ENCODE data around the gene CBFA2T2.
"Not testable (repeated sequence)": the region's sequence is repeated elsewhere in the genome, so short reads cannot be mapped to it uniquely, and the experiment has no call there.

Gene CBFA2T2

DNA sequence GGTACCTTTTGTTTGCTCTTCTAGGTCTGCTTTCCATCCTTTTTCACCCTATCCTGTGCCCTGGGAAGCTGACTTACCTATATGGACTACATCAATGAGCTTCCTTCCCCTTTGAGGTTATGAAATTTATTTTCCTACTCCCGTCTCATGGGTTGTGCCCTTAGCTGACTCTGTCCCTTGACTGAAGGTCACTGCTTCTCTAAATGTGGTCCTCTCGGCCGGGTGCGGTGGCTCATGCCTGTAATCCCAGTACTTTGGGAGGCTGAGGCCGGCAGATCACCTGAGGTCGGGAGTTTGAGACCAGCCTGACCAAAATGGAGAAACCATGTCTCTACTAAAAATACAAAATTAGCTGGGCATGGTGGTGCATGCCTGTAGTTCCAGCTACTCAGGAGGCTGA is 6.9 kb downstream of the CBFA2T2 start:
- not testable (repeated sequence) for H2AK5ac ChIP-seq (ENCODE audit: low read length); H3K9me3 ChIP-seq (ENCODE audit: insufficient read depth, low read depth, low read length); H3K79me1 ChIP-seq (ENCODE audit: low read length); H4K91ac ChIP-seq (ENCODE audit: low read depth, low read length); H3K4me3 ChIP-seq (ENCODE audit: low read depth, low read length); H3K79me2 ChIP-seq (ENCODE audit: control insufficient read depth, insufficient read depth, low read length, poor library complexity); H3K14ac ChIP-seq (ENCODE audit: low read length); H3K18ac ChIP-seq (ENCODE audit: low read length); H4K12ac ChIP-seq (ENCODE audit: low read depth, low read length); H2BK12ac ChIP-seq (ENCODE audit: low read length); H3K9ac ChIP-seq (ENCODE audit: low read length); H3K23ac ChIP-seq (ENCODE audit: low read length); H3K27me3 ChIP-seq (ENCODE audit: insufficient read depth, low read length); H2BK120ac ChIP-seq (ENCODE audit: insufficient read depth, low read length, poor library complexity); DNase-seq; H4K8ac ChIP-seq (ENCODE audit: low read depth, low read length); H3K36me3 ChIP-seq (ENCODE audit: control insufficient read depth in 1 of 2, insufficient read depth in 2 of 2, low read length in 2 of 2); H3K27ac ChIP-seq (ENCODE audit: low read depth, low read length); H2BK5ac ChIP-seq (ENCODE audit: low read depth, low read length, poor library complexity); H3K4me1 ChIP-seq (ENCODE audit: control insufficient read depth in 1 of 2, insufficient read depth in 2 of 2, low read length in 2 of 2); H2AFZ ChIP-seq (ENCODE audit: insufficient read depth, low read length, poor library complexity); H3K4me2 ChIP-seq (ENCODE audit: low read length); H3K4ac ChIP-seq (ENCODE audit: low read depth, low read length)
- WGBS (ENCODE audit: extremely low coverage, insufficient coverage, insufficient read length), result no CpG with 5 or more reads among the region's 6 CpGs

DNA sequence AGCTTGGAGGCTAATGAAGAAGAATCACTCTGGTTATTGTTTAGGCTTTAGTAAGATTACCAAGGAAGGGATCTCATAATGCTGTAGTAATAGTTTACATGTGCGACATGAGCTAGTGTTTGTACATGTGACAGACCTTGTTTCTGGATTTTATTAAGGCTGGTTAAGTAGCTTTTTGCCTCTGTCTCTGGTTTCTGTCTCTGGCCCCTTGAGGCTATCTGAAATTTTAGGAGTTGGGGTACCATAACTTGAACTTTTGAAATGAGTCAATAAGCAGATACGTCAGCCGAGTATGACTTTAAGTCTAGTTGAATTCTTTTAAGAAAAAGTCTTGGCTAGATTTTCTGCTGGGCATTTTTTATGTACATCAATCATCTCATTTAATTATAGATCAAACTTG is 9.5 kb downstream of the CBFA2T2 start:
- Histone ChIP-seq H4K8ac (ENCODE audit: low read depth, low read length) (no peak overlapping the region), H3K27me3 (ENCODE audit: insufficient read depth, low read length) (no peaks in the 10 kb centered on the region), H3K4ac (ENCODE audit: low read depth, low read length) (no peak overlapping the region), H2BK5ac (ENCODE audit: low read depth, low read length, poor library complexity) (no peak overlapping the region), H3K79me2 (ENCODE audit: control insufficient read depth, insufficient read depth, low read length, poor library complexity) (no peaks in the 10 kb centered on the region), H3K4me3 (ENCODE audit: low read depth, low read length) (no peak overlapping the region), H3K4me2 (ENCODE audit: low read length) (no peak overlapping the region), H3K9me3 (ENCODE audit: insufficient read depth, low read depth, low read length) (no peaks in the 10 kb centered on the region), H3K9ac (ENCODE audit: low read length) (no peak overlapping the region), H2AK5ac (ENCODE audit: low read length) (no peak overlapping the region), H3K23ac (ENCODE audit: low read length) (no peak overlapping the region), H4K12ac (ENCODE audit: low read depth, low read length) (no peak overlapping the region), H2BK120ac (ENCODE audit: insufficient read depth, low read length, poor library complexity) (no peak overlapping the region), H3K36me3 (ENCODE audit: control insufficient read depth in 1 of 2, insufficient read depth in 2 of 2, low read length in 2 of 2) (no peaks in the 10 kb centered on the region), H4K91ac (ENCODE audit: low read depth, low read length) (no peak overlapping the region), H3K79me1 (ENCODE audit: low read length) (no peaks in the 10 kb centered on the region), H3K4me1 (ENCODE audit: control insufficient read depth in 1 of 2, insufficient read depth in 2 of 2, low read length in 2 of 2) (peaks cover 0 to 2% of the 10 kb centered on the region in 2 experiments), H3K18ac (ENCODE audit: low read length) (no peak overlapping the region), H2AFZ (ENCODE audit: insufficient read depth, low read length, poor library complexity) (no peak overlapping the region), H3K14ac (ENCODE audit: low read length) (no peak overlapping the region), H2BK12ac (ENCODE audit: low read length) (no peak overlapping the region), H3K27ac (ENCODE audit: low read depth, low read length) (no peak overlapping the region)
- WGBS (ENCODE audit: extremely low coverage, insufficient coverage, insufficient read length), result no CpG with 5 or more reads among the region's 3 CpGs
- DNase-seq, result no peak

DNA sequence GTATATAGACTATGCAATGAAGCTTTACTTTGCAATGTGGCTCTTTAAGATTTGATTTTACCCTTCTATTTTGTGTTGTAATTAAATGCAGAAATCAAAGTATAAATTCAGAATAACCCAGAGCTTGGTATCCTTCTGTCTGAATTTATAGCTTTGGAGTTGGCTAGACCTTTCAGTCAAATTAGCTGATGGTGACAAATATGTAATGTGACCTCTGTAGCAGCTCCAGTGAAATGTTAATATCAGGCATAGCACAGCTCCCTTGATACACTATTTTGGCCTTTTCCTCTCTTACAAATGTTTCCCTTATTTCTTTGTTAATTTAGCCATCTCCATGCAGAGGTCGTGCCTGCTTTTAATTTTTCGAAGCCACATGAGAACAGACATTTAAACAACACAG is 11.1 kb downstream of the CBFA2T2 start:
- Histone ChIP-seq H3K79me2 (ENCODE audit: control insufficient read depth, insufficient read depth, low read length, poor library complexity) (no peaks in the 10 kb centered on the region), H2AFZ (ENCODE audit: insufficient read depth, low read length, poor library complexity) (no peak overlapping the region), H3K4me3 (ENCODE audit: low read depth, low read length) (no peak overlapping the region), H3K4me2 (ENCODE audit: low read length) (no peak overlapping the region), H4K12ac (ENCODE audit: low read depth, low read length) (no peak overlapping the region), H3K79me1 (ENCODE audit: low read length) (no peaks in the 10 kb centered on the region), H3K23ac (ENCODE audit: low read length) (no peak overlapping the region), H2BK5ac (ENCODE audit: low read depth, low read length, poor library complexity) (no peak overlapping the region), H2BK12ac (ENCODE audit: low read length) (no peak overlapping the region), H3K9me3 (ENCODE audit: insufficient read depth, low read depth, low read length) (no peaks in the 10 kb centered on the region), H3K36me3 (ENCODE audit: control insufficient read depth in 1 of 2, insufficient read depth in 2 of 2, low read length in 2 of 2) (no peaks in the 10 kb centered on the region), H3K4me1 (ENCODE audit: control insufficient read depth in 1 of 2, insufficient read depth in 2 of 2, low read length in 2 of 2) (peaks cover 0 to 2% of the 10 kb centered on the region in 2 experiments), H3K27me3 (ENCODE audit: insufficient read depth, low read length) (no peaks in the 10 kb centered on the region), H4K91ac (ENCODE audit: low read depth, low read length) (no peak overlapping the region), H3K27ac (ENCODE audit: low read depth, low read length) (no peak overlapping the region), H2BK120ac (ENCODE audit: insufficient read depth, low read length, poor library complexity) (no peak overlapping the region), H3K9ac (ENCODE audit: low read length) (no peak overlapping the region), H3K14ac (ENCODE audit: low read length) (no peak overlapping the region), H3K4ac (ENCODE audit: low read depth, low read length) (no peak overlapping the region), H4K8ac (ENCODE audit: low read depth, low read length) (no peak overlapping the region), H2AK5ac (ENCODE audit: low read length) (no peak overlapping the region), H3K18ac (ENCODE audit: low read length) (no peak overlapping the region)
- WGBS (ENCODE audit: extremely low coverage, insufficient coverage, insufficient read length), result no CpG with 5 or more reads among the region's 2 CpGs
- DNase-seq, result no peak

DNA sequence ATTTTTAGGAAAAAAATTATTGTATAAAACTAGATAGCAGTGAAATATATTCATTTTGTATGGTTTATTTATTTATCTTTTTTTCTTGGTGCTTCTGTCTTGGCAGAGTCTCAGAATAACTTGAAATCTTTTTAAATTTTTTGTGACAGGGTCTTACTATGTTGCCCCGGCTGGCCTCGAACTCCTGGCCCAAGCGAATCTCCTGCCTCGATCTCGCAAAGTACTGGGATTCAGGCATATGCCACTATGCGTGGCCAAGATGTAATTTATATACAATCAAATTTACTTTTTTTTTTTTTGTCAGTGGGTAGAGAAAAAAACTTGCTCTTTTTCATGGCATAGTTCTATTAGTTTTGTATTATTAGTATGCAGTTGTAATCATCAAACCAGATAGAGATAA is 13.7 kb downstream of the CBFA2T2 start:
- Histone ChIP-seq H4K12ac (ENCODE audit: low read depth, low read length) (no peak overlapping the region), H4K8ac (ENCODE audit: low read depth, low read length) (no peak overlapping the region), H3K14ac (ENCODE audit: low read length) (no peak overlapping the region), H2BK5ac (ENCODE audit: low read depth, low read length, poor library complexity) (no peak overlapping the region), H3K79me2 (ENCODE audit: control insufficient read depth, insufficient read depth, low read length, poor library complexity) (no peaks in the 10 kb centered on the region), H3K4me1 (ENCODE audit: control insufficient read depth in 1 of 2, insufficient read depth in 2 of 2, low read length in 2 of 2) (no peaks in the 10 kb centered on the region), H3K27me3 (ENCODE audit: insufficient read depth, low read length) (no peaks in the 10 kb centered on the region), H3K36me3 (ENCODE audit: control insufficient read depth in 1 of 2, insufficient read depth in 2 of 2, low read length in 2 of 2) (no peaks in the 10 kb centered on the region), H3K23ac (ENCODE audit: low read length) (no peak overlapping the region), H3K9ac (ENCODE audit: low read length) (no peak overlapping the region), H3K4ac (ENCODE audit: low read depth, low read length) (no peak overlapping the region), H3K4me3 (ENCODE audit: low read depth, low read length) (no peak overlapping the region), H2AK5ac (ENCODE audit: low read length) (no peak overlapping the region), H3K4me2 (ENCODE audit: low read length) (no peak overlapping the region), H3K9me3 (ENCODE audit: insufficient read depth, low read depth, low read length) (no peaks in the 10 kb centered on the region), H2BK12ac (ENCODE audit: low read length) (no peak overlapping the region), H2BK120ac (ENCODE audit: insufficient read depth, low read length, poor library complexity) (no peak overlapping the region), H4K91ac (ENCODE audit: low read depth, low read length) (no peak overlapping the region), H3K18ac (ENCODE audit: low read length) (no peak overlapping the region), H2AFZ (ENCODE audit: insufficient read depth, low read length, poor library complexity) (no peak overlapping the region), H3K79me1 (ENCODE audit: low read length) (no peaks in the 10 kb centered on the region), H3K27ac (ENCODE audit: low read depth, low read length) (no peak overlapping the region)
- no peak for DNase-seq
- WGBS (ENCODE audit: extremely low coverage, insufficient coverage, insufficient read length), result no CpG with 5 or more reads among the region's 6 CpGs

All from trophoblast cell (in vitro differentiated cells and primary cell).